ENCODE results near the gene PCSK6.

The PCSK6 gene

DNA sequence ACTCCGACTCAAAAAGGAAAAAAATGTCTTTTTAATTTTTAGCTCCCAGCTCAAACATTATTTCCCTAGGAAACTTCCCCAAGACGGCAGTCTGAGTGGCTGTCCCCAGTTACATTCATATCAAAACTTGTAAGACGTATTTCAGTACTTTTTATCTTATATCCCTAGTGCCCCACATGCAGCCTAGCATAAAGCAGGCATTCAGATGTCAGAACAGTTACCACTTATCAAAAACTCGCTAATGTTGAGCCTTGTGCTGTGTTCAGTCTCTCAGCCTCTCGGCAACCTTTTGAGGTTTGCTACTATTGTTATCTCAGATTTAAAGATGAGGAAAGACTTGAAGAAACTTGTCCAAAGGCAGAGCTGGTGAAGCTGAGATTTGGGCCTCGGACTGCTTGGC, 205.6 kb downstream of the PCSK6 start:
- H3K9me3 Mint-ChIP-seq, result no peaks in the 10 kb centered on the region
- peaks cover 97% of the 10 kb centered on the region for H3K36me3 Mint-ChIP-seq (ENCODE audit: low read depth)
- H3K27ac Mint-ChIP-seq, result peak overlapping the region; percentile 49
- no peak overlapping the region for H3K4me3 Mint-ChIP-seq
- DNase-seq, result no peak
- peaks cover 26% of the 10 kb centered on the region for H3K4me1 Mint-ChIP-seq (ENCODE audit: low read depth)
- H3K27me3 Mint-ChIP-seq, result no peaks in the 10 kb centered on the region

DNA sequence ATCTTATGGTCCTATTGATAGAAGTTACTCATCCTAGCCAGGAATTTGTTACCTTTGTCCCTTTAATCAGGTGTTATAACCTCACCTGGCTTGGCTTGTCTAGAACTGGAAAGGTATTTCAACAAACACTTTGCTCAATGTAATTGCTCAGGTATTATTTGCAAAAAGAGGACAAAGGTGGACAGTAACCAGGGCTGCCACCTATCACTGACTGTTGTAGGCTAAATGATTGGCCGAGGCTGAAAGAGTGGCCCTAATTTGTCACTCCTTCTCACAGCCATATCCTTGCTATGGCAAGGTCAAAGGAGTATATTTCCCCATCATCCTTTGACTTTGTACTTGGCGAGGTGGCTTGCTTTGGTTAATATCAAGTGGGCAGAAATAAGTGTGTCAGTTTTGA, 209.5 kb downstream of the PCSK6 start:
- Mint-ChIP-seq H3K4me1 (ENCODE audit: low read depth) (peaks cover 34% of the 10 kb centered on the region), H3K4me3 (no peak overlapping the region), H3K9me3 (no peaks in the 10 kb centered on the region), H3K27ac (no peak overlapping the region), H3K27me3 (no peaks in the 10 kb centered on the region), H3K36me3 (ENCODE audit: low read depth) (peaks cover 86% of the 10 kb centered on the region)
- DNase-seq, result no peak

DNA sequence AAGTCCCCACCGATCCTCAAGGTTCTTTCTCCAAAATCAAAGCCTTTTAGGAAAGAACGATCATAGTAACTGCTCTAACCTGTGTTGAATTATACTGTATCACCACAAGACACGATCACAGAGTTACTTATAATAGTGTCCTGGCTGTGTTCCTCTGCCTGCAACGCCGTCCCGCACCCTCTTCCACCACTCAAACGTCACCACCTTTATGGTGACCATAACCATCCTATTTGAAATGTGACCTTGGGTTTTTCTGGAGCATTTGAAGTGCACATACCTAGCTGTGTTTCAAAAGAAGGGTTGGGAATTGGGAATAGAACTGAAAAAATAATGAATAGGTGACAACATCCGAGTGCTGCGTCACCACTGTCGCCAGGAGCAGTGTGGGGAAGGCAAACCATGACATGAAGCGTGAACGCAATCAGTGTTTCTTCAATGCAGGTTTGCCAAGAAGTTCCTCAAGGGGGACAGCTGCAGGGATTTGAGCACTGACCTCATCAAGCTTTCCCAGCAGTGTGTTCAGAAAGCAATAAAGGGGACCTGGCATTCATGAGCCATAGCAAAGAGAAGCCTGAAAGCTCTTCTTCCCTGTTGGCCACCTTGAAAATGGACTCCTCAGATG, 211.5 kb downstream of the PCSK6 start:
- H3K4me1 Mint-ChIP-seq (ENCODE audit: low read depth), result peaks cover 37% of the 10 kb centered on the region
- H3K27me3 Mint-ChIP-seq, result no peaks in the 10 kb centered on the region
- DNase-seq, result no peak
- no peaks in the 10 kb centered on the region for H3K9me3 Mint-ChIP-seq
- H3K4me3 Mint-ChIP-seq, result peak overlapping the region; percentile 92
- H3K27ac Mint-ChIP-seq, result peak overlapping the region; percentile 87
- H3K36me3 Mint-ChIP-seq (ENCODE audit: low read depth), result peaks cover 86% of the 10 kb centered on the region

DNA sequence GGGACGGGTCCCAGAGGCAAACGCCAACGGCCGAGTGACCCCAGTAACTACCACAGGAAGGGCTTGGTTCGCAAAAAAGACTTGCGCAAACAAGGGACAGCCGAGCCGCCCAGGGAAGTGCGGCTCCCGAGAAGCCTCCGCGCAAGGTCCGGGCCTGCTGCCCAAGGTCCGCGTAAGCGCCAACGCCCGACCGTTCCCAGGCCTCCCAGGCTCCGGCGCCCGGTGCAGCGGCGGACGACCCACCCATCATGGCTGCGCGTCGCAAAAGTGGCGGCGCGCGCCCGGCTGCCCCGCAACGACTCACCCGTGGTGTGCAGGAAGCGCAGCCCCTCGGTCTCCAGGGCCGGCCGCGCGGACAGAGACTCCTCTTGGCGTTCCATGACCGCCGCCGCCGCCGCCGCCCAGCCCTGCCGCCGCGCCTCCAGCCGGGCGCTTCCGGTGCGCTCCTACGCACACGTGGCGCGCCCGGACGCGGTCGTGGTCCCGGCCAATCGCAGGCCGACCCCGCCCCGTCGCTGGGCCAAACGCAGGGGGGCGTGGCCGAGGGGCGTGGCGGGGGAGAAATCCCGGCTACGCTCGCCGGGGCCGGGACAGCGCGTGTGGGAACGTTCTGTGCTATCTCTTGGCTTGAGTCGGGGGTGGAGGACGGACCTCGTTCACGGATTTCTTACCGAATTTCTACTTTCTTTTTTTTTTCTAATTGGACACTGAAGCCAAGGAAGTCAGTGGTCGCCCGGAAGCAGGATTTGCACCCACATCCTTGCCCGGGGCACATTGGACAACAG, 212.3 kb downstream of the PCSK6 start, which contains the start of gene SELENOS:
Gene SELENOS (minus strand): TSS at position 448 of the 785 bp plus-strand sequence. CDS start 68 bp downstream, at position 380.
- peak; percentile 92 for DNase-seq
- no peaks in the 10 kb centered on the region for H3K27me3 Mint-ChIP-seq
- peak within 1 kb of the TSS; percentile 90 for H3K27ac Mint-ChIP-seq
- peaks cover 86% of the 10 kb centered on the region for H3K36me3 Mint-ChIP-seq (ENCODE audit: low read depth)
- H3K4me1 Mint-ChIP-seq (ENCODE audit: low read depth), result peaks cover 37% of the 10 kb centered on the region
- H3K4me3 Mint-ChIP-seq, result peak within 1 kb of the TSS; percentile 92
- H3K9me3 Mint-ChIP-seq, result no peaks in the 10 kb centered on the region

DNA sequence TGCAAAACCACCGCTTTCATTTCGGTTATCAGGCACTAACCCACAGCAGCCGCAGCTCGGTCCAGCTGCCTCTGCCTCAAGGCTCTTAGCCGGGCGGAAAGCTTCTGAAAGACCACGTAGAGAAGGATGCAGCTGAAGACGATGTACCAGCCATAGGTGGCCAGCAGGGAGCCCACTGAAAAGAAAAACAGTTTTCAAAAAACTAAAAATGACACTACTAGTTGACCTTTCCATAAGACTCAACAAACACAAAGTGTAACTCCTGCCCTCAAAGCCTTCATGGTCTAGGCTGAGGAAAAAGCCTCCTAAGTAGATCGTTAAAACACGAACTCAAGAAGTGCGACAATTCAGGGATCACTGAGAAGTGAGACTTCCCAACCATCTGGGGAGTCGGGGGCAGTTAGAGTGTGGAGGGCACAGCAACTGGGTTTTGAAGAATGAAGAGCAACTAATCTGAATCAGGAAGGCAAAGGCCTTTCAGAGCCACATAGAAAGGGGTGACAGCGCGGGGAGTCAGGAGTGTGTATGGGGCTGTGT, 212.9 kb downstream of the PCSK6 start:
- DNase-seq, result no peak
- no peaks in the 10 kb centered on the region for H3K27me3 Mint-ChIP-seq
- peak overlapping the region; percentile 92 for H3K4me3 Mint-ChIP-seq
- H3K27ac Mint-ChIP-seq, result peak overlapping the region; percentile 90
- H3K36me3 Mint-ChIP-seq (ENCODE audit: low read depth), result peaks cover 86% of the 10 kb centered on the region
- no peaks in the 10 kb centered on the region for H3K9me3 Mint-ChIP-seq
- H3K4me1 Mint-ChIP-seq (ENCODE audit: low read depth), result peaks cover 37% of the 10 kb centered on the region

DNA sequence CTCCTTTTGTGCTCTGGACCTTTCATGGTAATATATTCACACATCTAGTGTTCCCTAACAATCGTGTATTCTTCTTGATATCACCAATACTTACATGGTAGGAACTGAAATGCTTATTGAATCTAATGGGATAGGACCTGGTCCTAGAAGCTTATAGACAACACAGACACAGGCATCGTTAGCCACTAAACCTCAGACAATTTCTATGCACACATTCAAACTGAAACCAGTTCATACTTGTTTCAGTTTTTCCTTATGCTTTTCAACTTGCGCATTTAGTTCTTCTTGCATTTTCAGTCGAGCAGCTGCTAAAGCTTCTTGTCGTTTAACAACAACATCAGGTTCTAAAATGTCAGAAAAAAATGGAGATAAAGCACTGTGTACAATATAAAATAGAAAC, 214.5 kb downstream of the PCSK6 start:
- Mint-ChIP-seq H3K27ac (peak overlapping the region; percentile 85), H3K4me3 (peak overlapping the region; percentile 92)

DNA sequence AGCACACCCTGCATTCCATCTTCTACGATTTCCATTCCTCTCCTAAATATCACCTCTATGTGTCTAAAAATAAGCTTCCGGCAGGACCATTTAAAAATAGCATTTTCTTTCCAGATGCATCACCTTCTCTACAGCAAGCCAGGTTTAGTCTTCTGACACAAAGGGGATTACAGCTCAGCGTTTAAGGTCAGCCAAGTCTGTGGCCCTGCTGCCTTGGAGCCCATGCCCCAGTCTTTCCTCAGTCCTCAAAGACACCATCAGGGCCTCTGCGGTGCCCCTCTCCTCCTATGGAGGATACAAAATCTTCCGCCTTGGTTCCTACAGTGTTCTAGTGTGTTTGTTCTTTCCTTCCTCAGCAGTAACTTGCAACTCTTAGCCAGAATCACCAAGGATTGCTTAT, 216.0 kb downstream of the PCSK6 start:
- Mint-ChIP-seq H3K27ac (no peak overlapping the region), H3K36me3 (ENCODE audit: low read depth) (peaks cover 89% of the 10 kb centered on the region), H3K4me1 (ENCODE audit: low read depth) (peaks cover 32% of the 10 kb centered on the region), H3K27me3 (no peaks in the 10 kb centered on the region), H3K4me3 (no peak overlapping the region), H3K9me3 (no peaks in the 10 kb centered on the region)
- DNase-seq, result no peak

More for the DNA sequence above, 214.5 kb downstream of the PCSK6 start:
- H3K9me3 Mint-ChIP-seq, result no peaks in the 10 kb centered on the region
- peaks cover 86% of the 10 kb centered on the region for H3K36me3 Mint-ChIP-seq (ENCODE audit: low read depth)
- peaks cover 37% of the 10 kb centered on the region for H3K4me1 Mint-ChIP-seq (ENCODE audit: low read depth)
- no peak for DNase-seq
- no peaks in the 10 kb centered on the region for H3K27me3 Mint-ChIP-seq

DNA sequence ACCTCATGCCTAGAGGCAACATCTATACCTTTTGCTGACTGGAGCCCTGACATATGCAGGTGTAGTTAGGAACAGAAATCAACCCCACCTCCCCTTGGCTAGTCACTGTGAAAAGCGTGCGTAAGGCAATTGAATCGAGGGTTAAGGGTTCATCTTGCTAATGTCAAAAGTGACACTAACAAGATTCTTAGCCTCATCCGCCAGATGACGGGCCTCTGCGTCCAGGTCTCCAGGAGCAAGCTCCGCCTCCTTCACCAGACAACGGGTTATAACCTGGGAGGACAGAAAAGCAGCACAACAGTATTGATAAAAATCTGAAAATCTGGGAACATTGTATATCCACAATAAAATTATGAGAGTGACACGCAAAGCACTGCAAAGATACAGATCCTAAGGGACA, 216.9 kb downstream of the PCSK6 start:
- Mint-ChIP-seq H3K4me1 (ENCODE audit: low read depth) (peaks cover 23% of the 10 kb centered on the region), H3K27ac (no peak overlapping the region), H3K4me3 (no peak overlapping the region), H3K36me3 (ENCODE audit: low read depth) (peaks cover 86% of the 10 kb centered on the region), H3K27me3 (no peaks in the 10 kb centered on the region), H3K9me3 (no peaks in the 10 kb centered on the region)
- no peak for DNase-seq

DNA sequence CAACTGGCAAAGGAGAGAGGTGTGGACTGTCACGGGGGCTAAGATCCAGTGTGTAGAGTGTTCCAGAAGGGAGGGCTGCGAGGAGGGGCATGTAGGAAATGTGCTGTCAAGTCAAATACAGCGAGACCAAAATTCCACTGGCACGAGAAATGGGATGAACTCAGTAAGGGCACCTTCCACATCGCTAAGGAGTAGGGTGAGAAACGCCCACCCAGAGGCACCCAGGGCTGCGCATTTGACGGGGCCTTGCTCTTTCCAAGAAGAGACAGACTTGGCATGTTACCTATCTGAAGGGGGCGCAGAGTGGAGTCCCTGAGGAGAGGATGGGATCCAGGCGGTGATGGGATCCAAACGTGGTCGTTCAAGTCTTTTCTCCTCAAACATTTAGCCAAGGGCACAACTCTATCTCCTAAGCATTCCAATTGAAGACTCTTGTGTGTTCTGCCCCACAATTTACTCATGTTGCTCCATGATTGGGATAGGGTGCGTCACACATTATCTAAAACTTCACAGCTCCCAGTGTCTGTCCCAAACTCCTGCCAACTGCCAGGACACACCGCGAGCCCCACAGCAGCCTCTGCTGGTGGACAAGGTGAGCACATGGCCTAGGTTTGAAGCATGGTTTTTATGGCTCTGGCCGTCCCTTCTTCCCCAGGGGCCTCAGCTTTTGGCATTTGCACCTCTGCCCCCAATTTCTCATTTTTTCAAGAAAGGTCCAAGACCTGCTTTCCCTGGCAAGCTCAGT, 219.9 kb downstream of the PCSK6 start:
- no peak for DNase-seq
- H3K27ac Mint-ChIP-seq, result peak overlapping the region; percentile 63
- no peaks in the 10 kb centered on the region for H3K9me3 Mint-ChIP-seq
- H3K27me3 Mint-ChIP-seq, result no peaks in the 10 kb centered on the region
- peaks cover 4% of the 10 kb centered on the region for H3K4me1 Mint-ChIP-seq (ENCODE audit: low read depth)
- peaks cover 63% of the 10 kb centered on the region for H3K36me3 Mint-ChIP-seq (ENCODE audit: low read depth)
- H3K4me3 Mint-ChIP-seq, result no peak overlapping the region

DNA sequence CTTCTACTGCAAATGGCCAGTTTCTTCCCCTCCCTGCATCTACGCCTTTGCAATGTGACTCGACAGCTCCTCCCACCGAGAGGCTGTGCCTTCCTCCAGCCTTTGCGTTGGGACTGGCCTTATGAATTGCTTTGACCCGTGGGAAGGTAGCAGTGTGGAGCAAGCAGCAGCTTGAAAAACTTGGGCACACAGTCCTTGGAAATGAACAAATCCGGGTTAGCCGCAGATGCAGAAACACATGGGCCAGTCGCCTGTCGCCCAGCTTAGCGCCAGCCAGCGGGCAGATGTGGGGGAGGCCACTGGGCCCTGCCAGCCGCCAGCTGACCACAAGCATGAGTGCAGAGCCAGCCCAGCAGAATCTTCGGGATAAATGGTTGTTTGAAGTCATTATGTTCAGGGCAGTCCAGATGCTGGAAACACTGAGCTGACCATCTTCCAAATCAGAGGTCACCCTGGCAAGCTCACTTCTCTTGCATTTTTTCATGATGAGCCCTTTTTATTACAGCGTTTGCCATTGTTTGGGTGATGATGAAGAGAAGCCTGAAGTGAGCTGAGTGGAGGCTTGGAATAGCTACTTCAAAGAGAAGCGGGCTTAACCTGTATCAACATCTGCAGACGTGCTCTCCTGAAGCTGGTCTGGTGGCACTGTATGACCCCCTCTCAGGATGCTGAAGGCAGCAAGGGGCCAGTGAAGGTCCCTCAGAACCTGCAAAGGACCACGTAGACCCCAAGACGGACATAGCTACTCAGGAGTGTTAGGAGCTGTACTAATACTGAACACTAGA, 222.0 kb downstream of the PCSK6 start:
- Mint-ChIP-seq H3K4me1 (ENCODE audit: low read depth) (peaks cover 2% of the 10 kb centered on the region), H3K36me3 (ENCODE audit: low read depth) (peaks cover 42% of the 10 kb centered on the region), H3K27me3 (no peaks in the 10 kb centered on the region), H3K9me3 (no peaks in the 10 kb centered on the region), H3K4me3 (no peak overlapping the region), H3K27ac (no peak overlapping the region)
- no peak for DNase-seq

DNA sequence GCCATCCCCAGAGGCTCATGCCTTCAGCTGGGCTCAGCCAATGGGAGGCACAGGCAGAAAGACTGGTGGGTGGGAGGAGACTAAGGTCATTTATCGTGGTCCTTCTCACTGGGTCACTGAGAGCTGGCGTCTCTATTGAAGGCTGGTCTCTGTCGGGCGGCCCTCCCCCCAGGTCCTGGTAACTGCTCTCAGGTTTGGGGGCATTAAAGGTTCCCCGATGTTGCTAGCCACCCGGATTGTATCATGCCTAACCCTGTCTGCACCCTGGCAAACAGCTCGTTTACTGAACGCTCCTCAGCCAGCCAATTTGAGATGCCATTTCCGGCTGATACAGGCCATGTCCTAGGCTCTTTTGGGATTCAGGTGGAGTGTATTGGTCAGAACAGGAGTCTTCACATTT, 222.7 kb downstream of the PCSK6 start:
- peaks cover 2% of the 10 kb centered on the region for H3K4me1 Mint-ChIP-seq (ENCODE audit: low read depth)

DNA sequence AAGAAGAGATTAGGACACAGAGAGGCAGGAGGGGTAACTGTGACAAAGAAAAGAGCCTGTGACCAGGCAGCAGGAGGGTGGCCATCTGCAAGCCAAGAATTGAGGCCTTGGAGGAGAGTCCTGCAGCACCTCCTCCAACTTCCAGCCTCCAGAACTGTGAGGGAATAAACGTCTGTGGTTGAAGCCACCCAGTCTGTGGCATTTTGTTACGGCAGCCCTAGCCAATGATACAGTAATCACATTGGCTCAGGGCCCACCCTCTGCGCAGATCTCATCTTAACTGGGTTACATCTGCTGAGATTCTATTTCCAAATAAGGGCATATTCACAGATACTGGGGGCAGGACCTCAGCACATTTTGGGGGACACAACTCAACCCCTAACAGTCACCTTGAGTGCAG, 223.5 kb downstream of the PCSK6 start:
- Mint-ChIP-seq H3K36me3 (ENCODE audit: low read depth) (peaks cover 27% of the 10 kb centered on the region), H3K4me1 (ENCODE audit: low read depth) (peaks cover 2% of the 10 kb centered on the region), H3K27me3 (no peaks in the 10 kb centered on the region), H3K27ac (no peak overlapping the region), H3K9me3 (no peaks in the 10 kb centered on the region), H3K4me3 (no peak overlapping the region)
- DNase-seq, result no peak

More for the DNA sequence above, 222.7 kb downstream of the PCSK6 start:
- H3K9me3 Mint-ChIP-seq, result no peaks in the 10 kb centered on the region
- H3K27ac Mint-ChIP-seq, result no peak overlapping the region
- H3K36me3 Mint-ChIP-seq (ENCODE audit: low read depth), result peaks cover 34% of the 10 kb centered on the region
- no peak for DNase-seq
- no peaks in the 10 kb centered on the region for H3K27me3 Mint-ChIP-seq
- H3K4me3 Mint-ChIP-seq, result no peak overlapping the region

DNA sequence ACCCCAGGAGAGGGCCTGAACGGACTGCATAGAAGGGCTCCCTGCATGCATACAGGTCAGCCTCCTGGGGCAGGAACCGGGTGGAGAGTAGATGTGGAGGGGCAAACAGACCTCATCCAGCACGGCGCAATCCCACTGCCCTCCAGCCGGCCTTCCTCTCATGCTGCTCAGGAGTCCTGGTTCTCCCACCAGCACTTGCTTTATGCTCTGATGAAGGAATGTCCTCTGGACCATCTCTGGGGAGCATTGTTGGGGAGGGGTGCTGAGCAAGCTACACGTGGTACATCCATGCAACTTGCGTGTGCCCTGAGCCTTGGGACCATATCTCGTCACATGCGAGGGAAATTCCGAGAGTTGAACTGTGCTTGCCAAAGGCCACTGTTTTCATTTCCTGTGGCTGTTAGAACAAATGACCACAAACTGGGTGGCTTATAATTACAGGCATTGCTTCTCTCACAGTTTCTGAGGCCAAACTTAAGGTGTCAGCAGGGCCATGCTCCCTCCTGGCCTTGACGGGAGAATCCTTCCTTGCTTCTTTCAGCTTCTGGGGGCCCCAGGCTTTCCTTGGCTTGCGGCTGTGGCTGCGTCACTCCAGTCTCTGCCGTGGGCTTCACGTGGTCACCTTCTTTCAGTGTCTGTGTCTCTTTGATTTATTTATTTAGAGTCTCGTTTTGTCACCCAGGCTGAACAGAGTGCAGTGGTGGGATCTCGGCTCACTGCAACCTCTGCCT, 224.4 kb downstream of the PCSK6 start:
- H3K4me1 Mint-ChIP-seq (ENCODE audit: low read depth), result peaks cover 2% of the 10 kb centered on the region
- no peaks in the 10 kb centered on the region for H3K9me3 Mint-ChIP-seq
- no peak overlapping the region for H3K4me3 Mint-ChIP-seq
- DNase-seq, result no peak
- H3K27me3 Mint-ChIP-seq, result peaks cover under 1% of the 10 kb centered on the region
- no peak overlapping the region for H3K27ac Mint-ChIP-seq
- H3K36me3 Mint-ChIP-seq (ENCODE audit: low read depth), result peaks cover 17% of the 10 kb centered on the region

Data from activated T-cell treated with anti-CD3 and anti-CD28 coated beads, Interleukin-2, amount 50 U/mL, for 24 hours (primary cell).